H9 (cell line): ENCODE data around the gene LTBP2. TPM values are rescaled to one million over a fixed set of nuclear protein-coding genes. Genes with fewer than 3 reads are reported as not detected.

Experiments used
- DNase-seq: peaks from one replicate; pipeline ENCODE4 v3.0.0-alpha.2; 2017
- H2AFZ ChIP-seq: one replicate; pipeline ENCODE4 v1.6.1; 2013; ENCODE audit warnings: mild to moderate bottlenecking, low read length, control low read depth, moderate library complexity
- H2AK5ac ChIP-seq: 2 replicates; pipeline ENCODE4 v1.6.1; 2013; ENCODE audit warnings: low read length, control low read depth, mixed read lengths; ENCODE audit not compliant: insufficient read length
- H2BK120ac ChIP-seq: one replicate; pipeline ENCODE4 v1.6.1; 2013; ENCODE audit warnings: low read depth, mild to moderate bottlenecking, low read length, control low read depth, inconsistent platforms; ENCODE audit not compliant: poor library complexity, severe bottlenecking
- H2BK12ac ChIP-seq: 2 replicates; pipeline ENCODE4 v1.6.1; 2013; ENCODE audit warnings: low read length, control low read depth, mixed read lengths, low read depth; ENCODE audit not compliant: insufficient read length
- H2BK15ac ChIP-seq: 2 replicates; pipeline ENCODE4 v1.6.1; 2013; ENCODE audit warnings: low read depth, low read length, control low read depth
- H2BK20ac ChIP-seq: one replicate; pipeline ENCODE4 v1.6.1; 2013; ENCODE audit warnings: low read depth, mild to moderate bottlenecking, low read length, control low read depth, inconsistent platforms; ENCODE audit not compliant: poor library complexity, severe bottlenecking
- H2BK5ac ChIP-seq: 2 replicates; pipeline ENCODE4 v1.6.1; 2013; ENCODE audit warnings: low read length, control low read depth, mixed read lengths; ENCODE audit not compliant: insufficient read length
- H3K14ac ChIP-seq: 2 replicates; pipeline ENCODE4 v1.6.1; 2013; ENCODE audit warnings: low read length, control low read depth; ENCODE audit not compliant: insufficient read depth
- H3K18ac ChIP-seq: 2 replicates; pipeline ENCODE4 v1.6.1; 2013; ENCODE audit warnings: low read depth, mild to moderate bottlenecking, mixed read lengths, low read length, control low read depth; ENCODE audit not compliant: insufficient read length
- H3K23ac ChIP-seq: 2 replicates; pipeline ENCODE4 v1.6.1; 2013; ENCODE audit warnings: low read length, control low read depth, mixed read lengths, low read depth; ENCODE audit not compliant: insufficient read length
- H3K23me2 ChIP-seq: 2 replicates; pipeline ENCODE4 v1.6.1; 2013; ENCODE audit warnings: low read depth, mild to moderate bottlenecking, mixed read lengths, low read length, control low read depth; ENCODE audit not compliant: insufficient read length, poor library complexity, severe bottlenecking
- H3K27ac ChIP-seq: 2 replicates; pipeline ENCODE4 v1.5.1; 2013; ENCODE audit warnings: low read length, control low read depth, mixed read lengths, low read depth; ENCODE audit not compliant: insufficient read length
- H3K27me3 ChIP-seq: 2 replicates; pipeline ENCODE4 v1.6.1; 2013; ENCODE audit warnings: low read length, control low read depth, inconsistent platforms; ENCODE audit not compliant: insufficient read depth
- H3K4ac ChIP-seq: 2 replicates; pipeline ENCODE4 v1.6.1; 2013; ENCODE audit warnings: low read depth, mild to moderate bottlenecking, control low read depth, inconsistent platforms, low read length, moderate library complexity
- H3K4me1 ChIP-seq: 2 replicates; pipeline ENCODE4 v1.6.1; 2013; ENCODE audit warnings: low read length, control low read depth, inconsistent platforms; ENCODE audit not compliant: insufficient read depth
- H3K4me2 ChIP-seq: 2 replicates; pipeline ENCODE4 v1.6.1; 2013; ENCODE audit warnings: low read length, control low read depth, mixed read lengths; ENCODE audit not compliant: insufficient read length, insufficient read depth
- H3K56ac ChIP-seq: 2 replicates; pipeline ENCODE4 v1.6.1; 2013; ENCODE audit warnings: low read depth, mild to moderate bottlenecking, mixed read lengths, low read length, control low read depth; ENCODE audit not compliant: insufficient read length
- H3K79me1 ChIP-seq: 2 replicates; pipeline ENCODE4 v1.6.1; 2013; ENCODE audit warnings: low read depth, mild to moderate bottlenecking, moderate library complexity, low read length, control low read depth, inconsistent platforms; ENCODE audit not compliant: insufficient read depth, poor library complexity, severe bottlenecking
- H3K79me2 ChIP-seq: 2 replicates; pipeline ENCODE4 v1.6.1; 2013; ENCODE audit warnings: low read length, control low read depth, inconsistent platforms; ENCODE audit not compliant: insufficient read depth
- H3K9ac ChIP-seq: 2 replicates; pipeline ENCODE4 v1.6.1; 2013; ENCODE audit warnings: low read length, control low read depth, mixed read lengths; ENCODE audit not compliant: insufficient read length; ENCODE audit errors: extremely low read depth
- H3K9me3 ChIP-seq: one replicate; pipeline ENCODE4 v1.6.1; 2013; ENCODE audit warnings: low read depth, low read length, inconsistent platforms; ENCODE audit not compliant: control insufficient read depth
- H3T11ph ChIP-seq: one replicate; pipeline ENCODE4 v1.6.1; 2013; ENCODE audit warnings: mild to moderate bottlenecking, low read length, control low read depth, inconsistent platforms
- H4K20me1 ChIP-seq: one replicate; pipeline ENCODE4 v1.6.1; 2013; ENCODE audit not compliant: control insufficient read depth, insufficient read length, insufficient read depth
- H4K5ac ChIP-seq: 2 replicates; pipeline ENCODE4 v1.6.1; 2013; ENCODE audit warnings: low read depth, mild to moderate bottlenecking, mixed read lengths, low read length, control low read depth; ENCODE audit not compliant: insufficient read length
- H4K8ac ChIP-seq: replicated peaks from 2 replicates; pipeline ENCODE4 v1.6.1; 2013; ENCODE audit warnings: low read length, control low read depth, mixed read lengths, low read depth; ENCODE audit not compliant: insufficient read length
- H4K91ac ChIP-seq: 2 replicates; pipeline ENCODE4 v1.6.1; 2013; ENCODE audit warnings: low read depth, mild to moderate bottlenecking, moderate library complexity, mixed read lengths, low read length, control low read depth; ENCODE audit not compliant: insufficient read length
- H3K27ac Mint-ChIP-seq, 3 experiments: 2 replicates in 2 of 3; 3 replicates in 1 of 3; pipeline ENCODE4 v1.8.0; 2020 to 2021; ENCODE audit warnings: mixed read lengths in 3 of 3, mild to moderate bottlenecking in 1 of 3, moderate library complexity in 1 of 3
- H3K27me3 Mint-ChIP-seq: 2 replicates; pipeline ENCODE4 v1.8.0; 2021; ENCODE audit warnings: low read depth, mild to moderate bottlenecking, moderate library complexity, mixed read lengths
- H3K36me3 Mint-ChIP-seq, 3 experiments: 2 replicates in 2 of 3; 3 replicates in 1 of 3; pipeline ENCODE4 v1.8.0; 2020 to 2021; ENCODE audit warnings: low read depth in 3 of 3, mixed read lengths in 3 of 3; ENCODE audit not compliant: insufficient read depth in 1 of 3
- H3K4me1 Mint-ChIP-seq, 2 experiments: 2 replicates each; pipeline ENCODE4 v1.8.0; 2020; ENCODE audit warnings: mixed read lengths in 2 of 2
- H3K4me3 Mint-ChIP-seq, 2 experiments: 2 replicates in 1 of 2; 3 replicates in 1 of 2; pipeline ENCODE4 v1.8.0; 2020 to 2021; ENCODE audit warnings: mild to moderate bottlenecking in 2 of 2, mixed read lengths in 2 of 2, moderate library complexity in 1 of 2
- H3K9me3 Mint-ChIP-seq, 2 experiments: 2 replicates in 1 of 2; 3 replicates in 1 of 2; pipeline ENCODE4 v1.8.0; 2020; ENCODE audit warnings: mild to moderate bottlenecking in 2 of 2, mixed read lengths in 2 of 2, moderate library complexity in 1 of 2
- total RNA-seq: library from RNA; stranded (reverse); gene quantifications from 2 replicates; pipeline ENCODE4 v1.2.1, GENCODE V29; 2021
- TF ChIP-seq, protein P1 (sequence below): fragments of 200-600 bp; sonication (generic); conservative IDR thresholded peaks from 3 replicates; pipeline ENCODE4 v1.8.0; 2021; ENCODE audit warnings: antibody characterized with exemption, mild to moderate bottlenecking

The LTBP2 gene
- total RNA-seq, 1 experiment from 2014 or later, result 0.77 TPM

DNA sequence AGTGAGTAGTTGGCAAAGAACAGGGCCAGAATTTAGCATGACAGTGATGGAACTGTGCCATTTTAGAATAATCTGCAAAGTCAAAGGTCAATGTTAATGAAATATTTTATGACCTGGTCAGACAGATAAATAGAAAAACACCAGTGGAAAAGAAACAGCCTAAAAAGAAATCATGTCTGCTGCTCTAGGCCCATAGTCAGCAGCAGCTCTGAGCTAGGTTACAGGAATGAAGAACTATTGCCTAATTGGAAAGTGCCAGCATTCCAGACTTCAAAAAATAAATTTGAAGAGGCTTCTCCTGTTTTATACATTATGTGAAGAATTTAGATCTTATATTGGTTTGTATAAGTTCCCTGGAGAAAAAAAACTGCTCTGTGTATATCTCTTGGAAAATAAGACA is 128.7 kb downstream of the LTBP2 start:
- no peak overlapping the region for H2BK5ac ChIP-seq
- TF ChIP-seq, protein P1, sequence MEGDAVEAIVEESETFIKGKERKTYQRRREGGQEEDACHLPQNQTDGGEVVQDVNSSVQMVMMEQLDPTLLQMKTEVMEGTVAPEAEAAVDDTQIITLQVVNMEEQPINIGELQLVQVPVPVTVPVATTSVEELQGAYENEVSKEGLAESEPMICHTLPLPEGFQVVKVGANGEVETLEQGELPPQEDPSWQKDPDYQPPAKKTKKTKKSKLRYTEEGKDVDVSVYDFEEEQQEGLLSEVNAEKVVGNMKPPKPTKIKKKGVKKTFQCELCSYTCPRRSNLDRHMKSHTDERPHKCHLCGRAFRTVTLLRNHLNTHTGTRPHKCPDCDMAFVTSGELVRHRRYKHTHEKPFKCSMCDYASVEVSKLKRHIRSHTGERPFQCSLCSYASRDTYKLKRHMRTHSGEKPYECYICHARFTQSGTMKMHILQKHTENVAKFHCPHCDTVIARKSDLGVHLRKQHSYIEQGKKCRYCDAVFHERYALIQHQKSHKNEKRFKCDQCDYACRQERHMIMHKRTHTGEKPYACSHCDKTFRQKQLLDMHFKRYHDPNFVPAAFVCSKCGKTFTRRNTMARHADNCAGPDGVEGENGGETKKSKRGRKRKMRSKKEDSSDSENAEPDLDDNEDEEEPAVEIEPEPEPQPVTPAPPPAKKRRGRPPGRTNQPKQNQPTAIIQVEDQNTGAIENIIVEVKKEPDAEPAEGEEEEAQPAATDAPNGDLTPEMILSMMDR, result no peak
- H3K36me3 Mint-ChIP-seq, result peaks cover 10 to 61% (median 55%) of the 10 kb centered on the region in 3 experiments; a peak in 6 of 7 replicates

More for the DNA sequence above, 128.7 kb downstream of the LTBP2 start:
- Histone ChIP-seq H3K4me2 (no peak overlapping the region), H2AFZ (no peak overlapping the region), H3K79me2 (no peaks in the 10 kb centered on the region), H2BK20ac (no peak overlapping the region), H3K4me1 (peaks cover 2% of the 10 kb centered on the region; the same call in 1 of the 2 replicates), H3K27me3 (no peaks in the 10 kb centered on the region), H3K23ac (no peak overlapping the region), H3K9ac (no peak overlapping the region), H4K8ac (no peak overlapping the region), H4K20me1 (no peaks in the 10 kb centered on the region), H3K79me1 (no peaks in the 10 kb centered on the region), H3T11ph (no peak overlapping the region), H2BK15ac (no peak overlapping the region), H3K9me3 (no peaks in the 10 kb centered on the region), H2BK120ac (no peak overlapping the region), H2BK12ac (no peak overlapping the region), H3K27ac (no peak overlapping the region), H2AK5ac (no peak overlapping the region), H3K18ac (no peak overlapping the region), H4K5ac (no peak overlapping the region), H3K4ac (no peak overlapping the region), H3K14ac (no peak overlapping the region), H4K91ac (no peak overlapping the region), H3K56ac (no peak overlapping the region), H3K23me2 (no peaks in the 10 kb centered on the region)
- Mint-ChIP-seq H3K27ac (no peak overlapping the region), H3K9me3 (no peaks in the 10 kb centered on the region), H3K4me3 (no peak overlapping the region), H3K4me1 (peaks cover 20 to 21% of the 10 kb centered on the region in 2 experiments), H3K27me3 (no peaks in the 10 kb centered on the region)
- no peak for DNase-seq
